Activated CD8-positive, alpha-beta memory T cell treated with anti-CD3 and anti-CD28 coated beads for 4 hours (primary cell): Measurements from ENCODE around the gene CADPS2.

Experiments used
- DNase-seq, 2 donors: peaks; one replicate each; pipeline ENCODE4 v3.0.0-alpha.2; 2020; ENCODE audit warnings: low read depth in 2 of 2

The CADPS2 gene

DNA sequence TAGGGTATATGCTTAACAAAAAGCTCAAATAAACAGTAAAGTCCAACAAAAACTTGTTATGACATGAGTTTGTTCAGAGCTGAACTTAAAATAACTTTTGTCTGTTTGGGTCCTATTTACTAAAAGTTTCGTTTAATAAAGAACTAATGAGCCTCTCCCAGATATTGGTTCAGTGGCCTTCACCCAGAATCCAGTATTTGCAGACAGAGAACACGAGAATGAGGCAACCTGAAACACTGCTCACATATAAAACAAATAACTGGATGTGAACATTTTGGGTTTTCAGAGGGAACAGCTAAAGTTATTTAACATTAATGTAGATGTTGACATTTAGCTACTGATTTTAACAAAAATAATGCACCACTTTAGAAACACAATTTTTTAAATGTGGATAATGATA, 285.6 kb downstream of the CADPS2 start:
- no peak for DNase-seq

DNA sequence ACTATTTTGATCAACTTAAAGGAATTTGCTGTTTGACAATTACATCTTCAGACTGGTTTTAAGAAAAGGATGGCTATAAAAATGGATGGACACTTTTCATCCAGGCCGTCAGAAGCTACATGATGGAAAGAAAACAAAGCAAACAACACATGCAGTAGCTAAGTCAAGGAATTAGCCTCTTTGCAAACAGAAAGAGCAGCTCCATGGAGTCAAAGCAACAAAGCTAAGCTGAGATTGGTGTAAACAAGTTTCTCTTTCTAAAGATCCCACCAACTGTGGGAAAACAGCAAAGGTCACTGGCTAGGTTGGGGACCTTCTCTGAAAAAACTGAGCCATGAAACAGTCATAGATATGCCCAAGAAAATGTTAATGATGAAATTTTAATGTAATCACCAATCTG, 286.2 kb downstream of the CADPS2 start:
- DNase-seq: no peak

DNA sequence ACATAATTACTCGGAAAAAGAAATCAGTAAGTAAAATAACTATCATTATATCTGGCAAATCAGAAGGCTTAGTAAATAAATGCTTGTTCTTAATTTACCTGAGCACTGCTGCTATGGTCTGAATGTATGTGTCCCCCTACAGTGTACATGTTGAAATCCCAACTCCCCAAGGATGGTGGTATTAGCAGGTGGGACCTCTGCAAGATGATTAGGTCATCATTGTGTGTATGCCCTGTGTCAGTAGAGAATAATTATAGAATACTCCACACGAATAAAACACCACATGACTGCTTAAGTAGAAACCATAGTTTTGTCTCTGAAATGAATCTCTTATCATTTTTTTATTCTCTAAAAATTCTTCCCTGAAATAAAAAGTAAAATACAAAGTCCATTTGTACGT, 289.0 kb downstream of the CADPS2 start:
- DNase-seq: no peak

DNA sequence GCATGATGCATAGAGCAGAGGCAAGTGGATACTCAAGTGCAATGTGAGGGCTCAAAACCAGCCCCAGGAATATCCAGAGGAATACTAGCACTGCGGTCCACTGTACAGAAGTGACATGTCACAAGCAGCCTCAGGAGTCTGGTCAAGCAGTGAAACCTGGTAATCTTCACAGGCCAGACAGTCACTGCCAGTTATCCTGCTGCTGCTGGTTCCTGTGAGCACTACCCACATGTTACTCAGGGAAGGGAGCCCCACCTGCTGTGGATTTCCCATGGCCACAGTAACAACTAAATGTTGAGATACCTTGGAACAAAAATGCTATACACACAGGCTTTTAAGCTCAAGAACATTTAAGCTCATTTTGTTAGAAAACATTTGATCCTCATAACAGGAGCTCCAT, 290.4 kb downstream of the CADPS2 start:
- no peak for DNase-seq

- DNase-seq: no peak
Observed at GRCh38 chr7:122588621-122589020, 297.6 kb downstream of the CADPS2 start.

DNA sequence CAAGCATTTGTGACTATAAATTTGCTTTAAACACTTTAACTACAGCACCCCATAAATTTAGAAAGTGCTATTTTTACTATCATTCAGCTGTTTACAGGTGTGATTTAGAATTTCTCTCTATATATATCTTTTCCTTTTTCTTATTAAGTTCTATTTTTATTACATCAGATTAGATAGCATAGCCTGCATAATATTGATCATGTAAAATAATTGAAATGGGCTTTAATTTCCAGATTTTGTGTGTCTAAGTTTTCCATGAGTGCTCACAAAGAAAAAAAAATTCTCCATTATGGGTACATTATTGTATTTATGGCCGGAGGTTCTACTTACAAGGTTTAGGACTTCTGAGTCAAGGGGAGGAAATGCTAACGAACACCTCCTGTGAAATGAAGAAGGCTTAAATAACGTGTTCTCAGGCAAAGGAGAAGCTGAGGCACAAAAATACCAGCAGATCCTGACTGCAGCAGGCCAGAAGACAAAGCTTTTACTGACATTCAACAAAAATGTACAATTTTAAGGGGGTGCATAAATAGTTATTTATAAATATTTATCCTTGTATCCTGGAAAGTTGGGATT, 301.5 kb downstream of the CADPS2 start:
- DNase-seq: no peak

GRCh38 chr7:122578350-122578749, 307.9 kb downstream of the CADPS2 start:
- no peak for DNase-seq

DNA sequence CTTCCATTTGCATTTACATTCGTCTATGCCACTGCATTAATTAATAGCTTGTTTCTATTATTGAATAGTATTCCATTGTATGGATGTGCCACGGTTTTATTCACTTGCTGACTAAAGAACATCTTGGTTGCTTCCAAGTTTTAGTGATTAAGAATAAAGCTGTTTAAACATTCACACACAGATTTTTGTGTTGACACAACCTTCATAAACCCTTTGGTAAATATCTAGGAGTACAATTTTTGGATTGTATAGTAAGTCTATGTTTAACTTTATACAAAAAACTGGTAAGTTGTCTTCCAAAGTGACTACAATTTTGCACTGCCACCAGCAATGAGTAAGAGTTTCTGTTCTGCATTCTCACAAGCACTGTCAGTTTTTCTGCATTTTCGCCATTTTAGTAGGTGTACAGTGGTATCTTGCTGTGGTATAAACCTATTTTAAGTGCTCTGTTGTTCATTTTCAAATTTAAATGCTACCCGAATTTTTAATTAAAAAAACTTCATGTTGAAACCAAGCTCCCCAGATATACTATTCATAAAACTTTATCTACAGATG, 308.7 kb downstream of the CADPS2 start:
- DNase-seq: no peak

- DNase-seq: no peak
Observed at GRCh38 chr7:122572706-122573105, 313.6 kb downstream of the CADPS2 start.

- DNase-seq: no peak
Observed at GRCh38 chr7:122561326-122561725, 324.9 kb downstream of the CADPS2 start.

DNA sequence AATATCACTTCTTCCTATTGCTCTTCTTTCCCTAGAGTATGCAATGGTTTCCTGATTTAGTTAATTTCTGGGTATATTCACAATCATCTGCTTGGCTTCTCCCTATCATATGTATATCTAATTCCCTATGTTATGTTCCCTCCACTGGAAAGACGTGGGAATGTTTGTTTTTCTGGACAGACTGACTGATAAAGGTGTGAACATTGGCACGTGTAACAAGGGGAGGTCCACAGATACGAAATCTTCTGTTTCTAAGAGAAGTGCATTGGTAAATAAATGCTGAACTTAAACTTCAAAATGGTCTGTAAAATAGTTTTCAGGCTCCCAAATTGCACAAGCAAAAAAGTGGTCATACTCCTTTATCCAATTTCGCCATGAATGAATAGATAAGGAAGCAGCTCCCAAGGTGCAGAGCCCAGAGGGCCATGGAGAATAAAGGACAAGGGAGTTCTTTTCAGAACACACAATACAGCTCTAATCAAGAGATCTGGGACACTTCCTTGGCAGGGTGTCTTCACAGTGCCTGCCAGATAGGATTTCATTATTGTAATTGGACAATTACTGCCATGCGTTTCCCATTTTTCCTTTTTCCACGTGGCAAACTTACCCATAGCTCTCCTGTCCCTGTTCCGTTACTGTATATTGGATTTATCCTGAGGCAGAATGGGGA, 329.3 kb downstream of the CADPS2 start:
- no peak for DNase-seq

GRCh38 chr7:122556219-122556618, 330.0 kb downstream of the CADPS2 start:
- DNase-seq: no peak

DNA sequence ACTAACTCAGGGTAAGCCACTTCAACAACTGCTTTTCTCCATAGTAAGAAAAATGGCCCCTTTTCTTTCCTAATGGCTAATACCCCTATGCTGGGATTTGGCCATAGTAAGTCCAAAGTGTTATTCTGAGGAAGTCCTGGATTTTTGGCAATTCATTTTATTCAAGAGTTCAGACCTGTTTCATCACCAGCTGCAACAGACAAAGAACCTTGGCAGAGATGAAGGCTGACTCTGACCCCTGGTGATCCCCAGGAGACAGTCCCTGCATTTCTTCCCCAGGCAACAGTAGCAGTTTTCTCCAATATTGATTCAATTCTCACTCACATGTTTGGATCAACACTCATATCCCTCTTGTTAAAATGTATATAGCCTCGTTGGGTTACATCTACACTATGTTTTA, 332.5 kb downstream of the CADPS2 start:
- DNase-seq: no peak

- DNase-seq: no peak
Observed at GRCh38 chr7:122552769-122553168, 333.5 kb downstream of the CADPS2 start.

DNA sequence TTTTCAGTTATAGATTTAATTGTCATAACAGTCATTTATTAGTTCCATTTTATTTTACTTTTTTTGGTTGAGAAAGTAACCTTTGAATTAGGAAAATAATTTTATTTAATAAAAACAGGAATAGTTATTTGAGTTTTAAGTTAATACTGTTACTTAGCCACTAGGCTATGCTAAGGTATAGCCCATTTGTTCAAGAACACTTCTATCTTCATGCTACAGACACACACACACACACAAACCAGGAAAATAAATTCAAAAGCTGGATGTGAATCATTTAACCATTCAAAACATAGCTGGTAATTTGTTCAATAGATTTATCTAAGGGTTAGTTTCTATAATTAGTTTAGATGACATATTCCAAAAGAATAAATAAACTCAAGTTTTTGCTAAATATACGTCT, 335.7 kb downstream of the CADPS2 start:
- DNase-seq: no peak

GRCh38 chr7:122549578-122549977, 336.7 kb downstream of the CADPS2 start:
- no peak for DNase-seq

DNA sequence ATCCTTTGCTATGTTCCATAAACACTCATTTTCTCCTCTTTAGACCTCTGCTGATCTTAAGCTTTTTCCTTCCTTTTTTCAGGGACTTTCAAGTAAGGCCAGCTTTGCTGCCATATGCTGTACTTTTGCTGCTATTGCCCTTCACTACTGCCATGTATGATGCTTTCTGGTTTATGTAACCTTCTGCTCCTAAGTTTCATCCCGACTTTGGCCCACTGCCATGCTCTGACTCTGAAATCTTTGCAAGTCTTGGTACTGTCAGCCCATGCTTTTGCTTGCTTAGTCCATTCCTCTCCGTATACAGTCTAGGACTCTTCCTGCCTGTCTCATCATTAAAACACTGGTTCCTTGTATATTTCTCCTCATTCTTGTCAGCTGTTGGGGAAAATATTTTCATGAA, 339.8 kb downstream of the CADPS2 start:
- DNase-seq: no peak

DNA sequence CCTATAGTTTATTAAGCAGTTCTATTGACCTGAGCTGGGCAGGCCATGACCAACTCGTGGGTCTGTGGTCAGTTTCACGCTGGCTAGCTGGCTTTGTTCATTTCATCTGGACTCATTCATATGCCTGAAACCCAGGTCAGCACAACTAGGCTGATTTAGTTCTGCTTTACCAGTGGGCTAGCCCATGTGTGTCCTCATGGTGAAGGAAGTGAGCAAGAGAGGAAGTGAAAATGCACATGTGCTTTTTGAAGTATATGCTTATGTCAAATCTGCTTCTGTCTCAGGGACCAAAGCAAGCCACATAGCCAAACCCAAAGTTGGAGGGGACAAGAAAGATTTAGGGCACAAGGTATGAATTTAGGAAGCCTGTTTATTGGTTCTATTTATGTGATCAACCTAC, 341.8 kb downstream of the CADPS2 start:
- no peak for DNase-seq

GRCh38 chr7:122543891-122544290, 342.4 kb downstream of the CADPS2 start:
- DNase-seq: no peak

GRCh38 chr7:122543166-122543565, 343.1 kb downstream of the CADPS2 start:
- no peak for DNase-seq

- no peak for DNase-seq
Observed at GRCh38 chr7:122535086-122535485, 351.2 kb downstream of the CADPS2 start.

GRCh38 chr7:122532406-122533269, 353.6 kb downstream of the CADPS2 start:
- no peak for DNase-seq
